Ovary (tissue), 3 donors: Measurements from ENCODE around the gene ASAP2.

Source experiments
- CTCF ChIP-seq, 3 donors: fragments of 450-650 bp in 2 of 3; fragments of 200-600 bp in 1 of 3; IDR thresholded peaks; one replicate each; pipeline versions ENCODE4 v1.5.1 to v1.8.0; 2016 to 2022; ENCODE audit warnings: antibody characterized with exemption in 3 of 3, mild to moderate bottlenecking in 1 of 3
- EP300 ChIP-seq: sonication (generic); formaldehyde crosslinking; IDR thresholded peaks from one replicate; pipeline ENCODE4 v1.6.1; 2017; ENCODE audit warnings: antibody characterized with exemption
- POLR2A ChIP-seq: fragments of 450-650 bp; IDR thresholded peaks from one replicate; pipeline ENCODE4 v1.6.1; 2017; ENCODE audit warnings: antibody characterized with exemption, mild to moderate bottlenecking, moderate library complexity
- donor health status: DM: no; HTN: no; CAD: no.

- TF ChIP-seq CTCF (IDR thresholded peaks at IDR 0.05) (no peak), POLR2A (no peak), EP300 (no peak)
Measured at GRCh38 chr2:9291331-9291730, 84.7 kb downstream of the ASAP2 start.
